Activated CD8-positive, alpha-beta memory T cell treated with anti-CD3 and anti-CD28 coated beads for 36 hours (primary cell): ENCODE results near the gene ABLIM2. TPM values are rescaled to one million over a fixed set of nuclear protein-coding genes. Genes with fewer than 3 reads are reported as not detected.

Source experiments
- CTCF ChIA-PET: fragments of 350-600 bp; sonication (Branson Sonifier 250); formaldehyde crosslinking; loops from one replicate; lab custom pipeline; 2021; ENCODE audit warnings: antibody characterized with exemption; lab: Charles Lee
- POLR2A ChIA-PET: fragments of 350-600 bp; sonication (Branson Sonifier 250); formaldehyde crosslinking; loops from one replicate; lab custom pipeline; 2021; ENCODE audit warnings: antibody characterized with exemption; lab: Charles Lee
- total RNA-seq, 2 experiments: library from RNA; stranded (reverse); gene quantifications; one replicate each; pipeline ENCODE4 v1.2.3, GENCODE V29; 2021

The ABLIM2 gene
- total RNA-seq, 2 experiments from 2014 or later, result 0.32 to 0.63 TPM

DNA sequence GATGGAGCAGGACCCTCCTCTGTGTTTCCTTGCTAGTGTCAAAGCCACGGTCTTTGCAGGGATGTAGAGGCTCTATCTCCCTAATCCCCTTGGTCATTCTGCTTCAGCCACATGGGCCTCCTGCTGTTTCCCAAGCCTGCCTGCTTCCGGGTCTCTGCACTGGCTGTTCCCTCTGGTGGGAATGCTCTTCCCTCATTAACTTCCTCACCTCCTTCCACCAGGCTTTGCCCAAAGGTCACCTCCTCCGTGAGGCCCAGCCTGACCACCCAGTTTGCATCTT lies 56.6 kb downstream of the ABLIM2 start:
- ChIA-PET POLR2A (no interaction called here), CTCF (no interaction called here)

DNA sequence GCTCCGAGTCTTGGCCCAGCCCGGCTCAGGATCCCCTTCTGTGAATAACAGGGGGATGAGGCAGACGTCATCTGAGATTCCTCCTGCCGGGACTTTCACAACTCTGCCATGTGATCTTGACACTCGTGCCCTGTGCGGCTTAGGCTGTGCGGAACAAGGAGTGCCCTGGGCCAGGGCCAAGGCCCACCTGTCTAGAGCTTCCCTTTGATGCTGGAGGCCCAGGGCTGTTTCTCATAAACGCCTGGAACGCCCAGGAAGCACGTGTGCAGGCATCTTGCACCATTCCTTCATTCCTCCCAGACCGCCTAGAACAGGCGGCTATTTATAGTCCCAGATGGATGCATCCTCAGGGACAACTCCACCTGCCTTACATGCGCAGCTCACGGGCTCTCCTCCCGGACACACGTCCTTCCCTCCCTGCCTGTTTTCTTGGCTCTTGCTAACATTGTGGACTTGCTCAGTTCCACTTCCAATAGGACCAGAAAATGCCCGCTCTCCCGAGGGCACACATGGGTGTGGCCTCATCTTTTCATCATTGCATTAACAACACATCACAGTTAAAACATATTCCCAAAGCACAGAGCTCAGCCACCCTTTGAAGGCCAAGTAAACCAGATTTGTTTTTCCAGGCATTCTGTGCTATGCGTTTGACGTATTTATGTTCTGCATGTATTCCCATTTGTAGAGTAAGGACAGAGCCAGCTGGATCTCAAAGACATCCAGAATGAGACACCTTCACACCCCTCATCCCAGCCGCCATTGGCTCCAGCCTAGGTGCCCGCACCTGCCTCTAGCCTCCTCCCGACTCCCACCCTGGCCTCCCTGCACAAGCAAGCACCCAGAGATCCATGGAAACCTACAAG lies 57.2 kb downstream of the ABLIM2 start:
- ChIA-PET CTCF (no interaction called here), POLR2A (no interaction called here)

DNA sequence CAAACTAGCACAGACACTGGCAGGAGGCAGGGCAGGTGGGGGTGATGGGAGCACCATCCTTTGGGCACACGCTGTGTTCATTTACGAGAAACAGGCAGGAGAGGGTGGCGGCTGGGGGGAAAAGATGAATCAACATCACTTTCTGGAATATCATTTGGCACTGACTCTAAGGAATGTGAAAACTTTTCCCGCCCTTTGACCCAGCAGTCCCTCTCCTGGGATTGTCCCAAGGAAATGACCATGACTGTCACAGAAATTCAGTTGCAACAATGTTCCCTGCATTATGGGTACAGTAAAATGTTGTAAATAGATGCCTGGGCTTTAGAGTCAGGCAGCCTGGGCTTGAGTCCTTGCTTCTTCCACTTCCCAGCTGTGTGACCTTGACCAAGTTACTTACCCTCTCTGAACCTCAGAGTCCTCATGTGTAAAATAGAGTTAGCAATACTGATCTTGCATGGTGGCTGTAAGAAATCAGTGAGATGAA lies 58.6 kb downstream of the ABLIM2 start:
- POLR2A ChIA-PET, result no interaction called here
- CTCF ChIA-PET, result no interaction called here

DNA sequence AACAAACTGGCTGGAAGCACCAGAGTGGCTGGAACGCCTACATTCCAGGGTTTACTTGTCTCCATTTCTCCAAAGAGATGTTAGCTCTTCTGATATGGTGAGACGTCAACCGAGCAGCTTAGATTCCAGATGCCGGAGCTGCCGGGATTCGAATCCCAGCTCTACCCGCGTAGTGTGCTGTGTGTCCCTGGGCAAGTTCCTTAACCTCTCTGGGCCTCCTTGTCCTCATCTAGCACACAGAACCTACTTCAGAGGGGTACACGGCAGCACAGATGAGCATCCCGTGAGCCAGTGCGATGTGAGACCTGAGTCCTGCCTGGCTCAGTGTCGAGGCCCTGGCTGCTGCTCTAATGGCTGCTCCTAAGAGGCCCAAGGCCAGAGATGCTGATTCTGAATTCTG lies 60.1 kb downstream of the ABLIM2 start:
- CTCF ChIA-PET, result no interaction called here
- POLR2A ChIA-PET, result no interaction called here

- POLR2A ChIA-PET, result no interaction called here
- CTCF ChIA-PET, result no interaction called here
These were observed 60.8 kb downstream of the ABLIM2 start for GRCh38 chr4:8097721-8098345.

- POLR2A ChIA-PET, result no interaction called here
- CTCF ChIA-PET, result no interaction called here
These were observed 61.5 kb downstream of the ABLIM2 start for GRCh38 chr4:8097141-8097541.

GRCh38 chr4:8096690-8097061 lies 61.9 kb downstream of the ABLIM2 start:
- ChIA-PET POLR2A (no interaction called here), CTCF (no interaction called here)

DNA sequence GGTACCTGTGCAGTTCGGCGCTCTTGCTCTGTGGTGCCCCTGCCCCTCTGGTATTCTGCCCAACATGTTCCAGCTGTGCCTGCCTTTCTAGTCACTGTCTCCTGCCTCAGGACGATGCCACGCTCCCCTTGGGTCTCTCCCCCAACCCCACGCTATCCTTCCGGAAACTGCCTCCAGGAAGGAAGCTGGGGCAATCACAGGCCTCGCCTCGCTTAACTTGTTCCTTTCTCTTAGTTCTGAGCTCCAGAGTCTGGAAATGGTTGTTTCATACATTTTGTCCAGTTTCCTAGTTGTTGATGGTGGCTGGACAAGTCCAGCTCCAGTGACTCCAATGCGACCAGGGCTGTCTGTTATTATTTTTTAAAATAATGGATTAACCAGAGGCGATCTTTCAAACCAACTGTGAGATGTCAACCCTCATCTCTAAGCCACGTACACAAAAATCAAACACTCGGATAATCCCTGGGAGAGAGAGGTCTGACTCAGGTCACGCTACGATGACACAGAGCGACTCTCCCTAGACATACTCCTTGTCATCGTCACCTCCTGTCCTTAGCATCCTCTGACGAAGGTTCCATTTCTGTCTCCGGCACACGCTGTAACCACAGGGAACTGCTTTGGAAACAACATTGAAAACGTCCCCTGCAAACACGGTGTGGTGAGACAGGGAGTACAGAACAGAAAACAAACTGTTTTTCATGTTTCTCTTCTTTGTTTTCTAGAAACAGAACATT lies 62.5 kb downstream of the ABLIM2 start:
- POLR2A ChIA-PET, result no interaction called here
- CTCF ChIA-PET, result no interaction called here

- CTCF ChIA-PET, result no interaction called here
- POLR2A ChIA-PET, result no interaction called here
These were observed 64.9 kb downstream of the ABLIM2 start for GRCh38 chr4:8093587-8094274.

GRCh38 chr4:8092282-8092681 lies 66.3 kb downstream of the ABLIM2 start:
- POLR2A ChIA-PET, result no interaction called here
- CTCF ChIA-PET, result no interaction called here

- ChIA-PET POLR2A (no interaction called here), CTCF (no interaction called here)
These were observed 67.8 kb downstream of the ABLIM2 start for GRCh38 chr4:8090744-8091301.

DNA sequence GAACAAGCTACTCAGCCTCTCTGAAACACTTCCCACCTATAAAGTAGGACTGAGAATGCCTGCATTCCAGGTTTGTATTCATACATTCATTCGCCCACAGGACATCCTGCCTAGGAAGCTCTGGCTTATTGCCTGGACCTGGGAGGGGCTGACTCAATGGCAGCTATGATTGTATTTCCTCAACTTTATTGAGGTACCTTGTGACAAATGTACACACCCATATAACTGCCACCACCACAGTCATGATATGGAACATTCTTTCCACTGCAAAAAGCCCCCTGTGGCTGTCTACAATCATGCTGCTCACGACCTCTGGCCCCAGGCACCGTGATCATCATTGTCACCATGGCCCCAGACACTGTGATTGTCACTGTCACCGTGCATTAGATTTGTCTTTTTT lies 68.3 kb downstream of the ABLIM2 start:
- POLR2A ChIA-PET, result no interaction called here
- CTCF ChIA-PET, result no interaction called here

- ChIA-PET CTCF (no interaction called here), POLR2A (no interaction called here)
These were observed 68.8 kb downstream of the ABLIM2 start for GRCh38 chr4:8089862-8090261.

- CTCF ChIA-PET, result no interaction called here
- POLR2A ChIA-PET, result no interaction called here
These were observed 69.6 kb downstream of the ABLIM2 start for GRCh38 chr4:8088966-8089491.

- POLR2A ChIA-PET, result no interaction called here
- CTCF ChIA-PET, result no interaction called here
These were observed 70.6 kb downstream of the ABLIM2 start for GRCh38 chr4:8087921-8088495.

DNA sequence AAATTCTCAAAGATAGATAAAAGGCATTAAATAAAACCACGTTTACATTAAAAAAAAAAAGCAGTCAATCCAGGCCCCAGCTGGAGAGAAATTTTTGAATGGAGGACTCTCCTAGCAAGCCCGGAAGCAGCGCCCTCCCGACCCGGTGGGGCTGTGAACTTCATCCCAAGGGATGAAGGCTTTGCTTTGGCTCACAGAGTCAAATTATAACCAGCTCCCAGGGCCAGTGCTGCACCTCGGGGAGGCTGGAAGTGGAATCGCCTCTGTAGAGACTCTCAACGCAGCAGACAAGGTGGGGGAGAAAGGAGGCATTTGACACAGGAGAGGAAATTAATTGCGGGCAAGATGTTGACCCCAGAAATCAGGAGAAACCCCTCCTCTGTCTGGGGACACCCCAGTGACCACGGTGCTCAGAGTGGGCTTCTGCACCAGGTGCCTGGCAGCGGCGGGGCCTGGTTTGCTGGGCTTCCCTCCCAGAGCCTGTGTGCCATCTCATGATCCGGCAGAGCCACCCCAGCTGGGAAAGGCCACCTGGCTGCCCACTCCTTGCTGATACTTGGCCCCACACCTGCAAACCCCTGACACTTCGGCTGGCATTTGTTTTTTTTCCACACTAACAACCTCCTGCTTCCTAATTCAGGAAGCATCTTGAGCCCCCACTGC lies 71.7 kb downstream of the ABLIM2 start:
- CTCF ChIA-PET, result no interaction called here
- POLR2A ChIA-PET, result no interaction called here

- ChIA-PET POLR2A (no interaction called here), CTCF (no interaction called here)
These were observed 73.0 kb downstream of the ABLIM2 start for GRCh38 chr4:8085491-8086117.

DNA sequence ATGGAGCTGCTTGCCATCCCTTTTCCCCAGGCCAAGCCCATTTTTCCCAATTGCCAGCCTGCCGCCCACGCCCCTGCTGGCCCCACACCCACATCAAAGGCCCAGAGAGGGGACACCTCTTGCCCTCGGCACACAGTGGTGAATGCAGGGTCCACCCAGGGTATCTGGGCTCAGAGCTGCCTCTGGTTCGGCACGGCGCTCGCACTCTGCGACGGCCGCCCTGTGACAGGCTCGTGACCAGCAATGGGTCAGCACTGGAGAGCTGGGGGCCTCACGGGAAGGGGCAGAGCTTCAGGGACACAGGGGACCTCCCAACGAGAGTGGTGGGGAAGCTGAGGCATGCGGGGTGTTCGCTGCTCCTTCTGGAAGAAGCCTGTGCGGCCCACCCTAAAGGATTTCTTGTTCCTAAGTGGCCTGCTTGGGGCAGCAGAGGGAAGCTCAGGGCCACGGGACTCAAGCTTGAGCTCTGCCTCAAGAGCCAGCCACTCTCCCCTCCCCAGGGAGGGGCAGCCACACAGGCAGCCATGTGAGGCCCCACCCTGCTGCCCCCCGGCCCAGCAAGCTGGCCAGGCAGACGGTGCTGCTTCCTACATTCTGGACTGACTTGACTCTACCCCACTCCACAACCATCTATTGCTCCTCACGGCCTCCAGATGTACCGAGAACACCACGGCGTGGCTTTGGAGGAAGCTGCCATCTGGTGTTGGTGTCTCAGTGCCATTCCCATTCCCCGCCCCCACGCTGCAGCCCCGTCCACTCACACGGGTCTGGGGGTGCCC lies 73.7 kb downstream of the ABLIM2 start:
- ChIA-PET CTCF (no interaction called here), POLR2A (no interaction called here)
